CD4-positive, alpha-beta T cell (primary cell): ENCODE results near the gene PLCXD1. TPM values are rescaled to one million over a fixed set of nuclear protein-coding genes. Genes with fewer than 3 reads are reported as not detected.
"Not testable (repeated sequence)": the region's sequence is repeated elsewhere in the genome, so short reads cannot be mapped to it uniquely, and the experiment has no call there.

Experiments used
- ATAC-seq: fragments of 200-7000 bp; cut with Tn5 transposase; one replicate; pipeline ENCODE4 v1.10.0; 2022; ENCODE audit warnings: mild to moderate bottlenecking; ENCODE audit not compliant: poor library complexity
- CTCF ChIA-PET: fragments of 350-600 bp; sonication (Branson Sonifier 250); formaldehyde crosslinking; loops from one replicate; lab custom pipeline; 2021; ENCODE audit warnings: antibody characterized with exemption, inconsistent platforms; lab: Charles Lee
- POLR2A ChIA-PET: fragments of 350-600 bp; sonication (Branson Sonifier 250); formaldehyde crosslinking; loops from one replicate; lab custom pipeline; 2021; ENCODE audit warnings: antibody characterized with exemption, inconsistent platforms; lab: Charles Lee
- DNase-seq, 14 experiments: peaks; one replicate each; pipeline ENCODE4 v3.0.0-alpha.2; 2013 to 2020; ENCODE audit warnings: mixed read lengths in 2 of 14
- H3K27ac ChIP-seq, 2 donors: one replicate each; pipeline versions ENCODE4 v1.5.1 to v1.7.0; 2013; ENCODE audit warnings: low read length in 2 of 2, low read depth in 1 of 2, mild to moderate bottlenecking in 1 of 2
- H3K27me3 ChIP-seq, 2 experiments: 1 replicate in 1 of 2; 2 replicates in 1 of 2; pipeline versions ENCODE4 v1.6.1 to v1.7.0; 2013; ENCODE audit warnings: low read length in 2 of 2, control low read depth in 1 of 2, mild to moderate bottlenecking in 1 of 2, moderate library complexity in 1 of 2; ENCODE audit not compliant: insufficient read depth in 2 of 2, control insufficient read depth in 1 of 2
- H3K36me3 ChIP-seq: one replicate; pipeline ENCODE4 v1.6.1; 2013; ENCODE audit warnings: low read length, control low read depth; ENCODE audit not compliant: insufficient read depth
- H3K4me1 ChIP-seq: one replicate; pipeline ENCODE4 v1.6.1; 2013; ENCODE audit warnings: low read length, control low read depth; ENCODE audit not compliant: insufficient read depth
- H3K4me3 ChIP-seq: one replicate; pipeline ENCODE4 v1.5.1; 2013; ENCODE audit warnings: mild to moderate bottlenecking, low read length, moderate library complexity
- H3K9me3 ChIP-seq, 2 experiments: 1 replicate in 1 of 2; 2 replicates in 1 of 2; pipeline versions ENCODE4 v1.6.1 to v1.7.0; 2013; ENCODE audit warnings: low read length in 2 of 2, mild to moderate bottlenecking in 2 of 2, control low read depth in 1 of 2, moderate library complexity in 1 of 2; ENCODE audit not compliant: control insufficient read depth in 1 of 2, insufficient read depth in 1 of 2
- H3K27ac Mint-ChIP-seq: one replicate; pipeline ENCODE4 v1.8.0; 2020; ENCODE audit warnings: mixed read lengths
- H3K27me3 Mint-ChIP-seq: one replicate; pipeline ENCODE4 v1.8.0; 2021; ENCODE audit warnings: mixed read lengths
- H3K36me3 Mint-ChIP-seq: one replicate; pipeline ENCODE4 v1.8.0; 2021; ENCODE audit warnings: low read depth, mixed read lengths
- H3K4me1 Mint-ChIP-seq: one replicate; pipeline ENCODE4 v1.8.0; 2021; ENCODE audit warnings: low read depth, mixed read lengths
- H3K4me3 Mint-ChIP-seq: one replicate; pipeline ENCODE4 v1.8.0; 2020; ENCODE audit warnings: mild to moderate bottlenecking, mixed read lengths
- H3K9me3 Mint-ChIP-seq: one replicate; pipeline ENCODE4 v1.8.0; 2020; ENCODE audit warnings: mixed read lengths
- CTCF ChIP-seq: fragments of 200-600 bp; IDR thresholded peaks from one replicate; pipeline ENCODE4 v1.8.0; 2022; ENCODE audit warnings: antibody characterized with exemption, mild to moderate bottlenecking
- intact Hi-C, 2 experiments: fragments of 100-400 bp; cut with DNase I in 1 of 2; cut with micrococcal nuclease in 1 of 2; formaldehyde crosslinking; loops; one replicate each; pipeline versions ENCODE4 v1.15.1 to v1.9.0; 2023 to 2025; cut with DNase I, micrococcal nuclease
- total RNA-seq, 174 experiments: library from RNA in 2 of 174; stranded (reverse) in 2 of 174; gene quantifications; one replicate each; pipeline ENCODE4 v1.2.3 and lab custom pipeline; 2021 to 2026

PLCXD1 gene
- total RNA-seq, 2 experiments from 2014 or later, result 33.0 to 35.8 TPM

- H3K4me3 Mint-ChIP-seq, result peak overlapping the region; percentile 87
- peak overlapping the region; percentile 94 for H3K27ac Mint-ChIP-seq
- peaks cover 19% of the 10 kb centered on the region for H3K36me3 Mint-ChIP-seq
These were observed 38.5 kb downstream of the PLCXD1 start for GRCh38 chrX:319579-320125.

GRCh38 chrX:320126-320783 lies 39.1 kb downstream of the PLCXD1 start:
- DNase-seq (peak in 5 of 14 experiments; percentile 30 to 50 (median 39)), ATAC-seq (no peak)
- H3K27me3 ChIP-seq, result no peaks in the 10 kb centered on the region
- no peak for TF ChIP-seq CTCF
- H3K36me3 ChIP-seq, result peaks cover 14% of the 10 kb centered on the region
- H3K27me3 Mint-ChIP-seq, result peaks cover 4% of the 10 kb centered on the region
- peaks cover 57% of the 10 kb centered on the region for H3K4me1 ChIP-seq
- intact Hi-C loops, result loop anchor here (5.0 to 10.0 kb wide), 2 partner anchors 67 to 835 kb away; partner anchors contain the start of gene PPP2R3B (in 1 of the 2)
- H3K36me3 Mint-ChIP-seq, result peaks cover 19% of the 10 kb centered on the region
- H3K9me3 ChIP-seq, result peaks cover 0 to 10% of the 10 kb centered on the region in 2 experiments
- peak overlapping the region; percentile 85 for H3K27ac Mint-ChIP-seq
- peak overlapping the region; percentile 15 to 50 for H3K27ac ChIP-seq
- peak overlapping the region; percentile 97 for H3K4me3 ChIP-seq
- peak overlapping the region; percentile 87 for H3K4me3 Mint-ChIP-seq
- ChIA-PET CTCF (no interaction called here), POLR2A (no interaction called here)
- H3K9me3 Mint-ChIP-seq, result no peaks in the 10 kb centered on the region
- H3K4me1 Mint-ChIP-seq, result peaks cover 43% of the 10 kb centered on the region

More at GRCh38 chrX:319579-320125, 38.5 kb downstream of the PLCXD1 start:
- Mint-ChIP-seq H3K4me1 (peaks cover 39% of the 10 kb centered on the region), H3K27me3 (peaks cover 4% of the 10 kb centered on the region), H3K9me3 (no peaks in the 10 kb centered on the region)
- peaks cover 0 to 16% of the 10 kb centered on the region in 2 experiments for H3K9me3 ChIP-seq
- intact Hi-C loops, result loop anchor here (2.0 to 10.0 kb wide), 4 partner anchors 37 to 835 kb away; partner anchors contain the start of gene PPP2R3B (in 2 of the 2)
- ATAC-seq (no peak), DNase-seq (peak in 2 of 14 experiments; percentile 29 to 43)
- ChIA-PET POLR2A (no interaction called here), CTCF (no interaction called here)
- H3K27me3 ChIP-seq, result no peaks in the 10 kb centered on the region
- peaks cover 54% of the 10 kb centered on the region for H3K4me1 ChIP-seq
- peak overlapping the region; percentile 69 to 79 for H3K27ac ChIP-seq
- H3K4me3 ChIP-seq, result peak overlapping the region; percentile 97
- H3K36me3 ChIP-seq, result peaks cover 20% of the 10 kb centered on the region
- TF ChIP-seq CTCF, result no peak

- TF ChIP-seq CTCF, result peak; percentile 26
- peak overlapping the region; percentile 96 for H3K27ac Mint-ChIP-seq
- H3K4me1 Mint-ChIP-seq, result peaks cover 36% of the 10 kb centered on the region
- CTCF ChIA-PET, result no interaction called here
- peaks cover 4% of the 10 kb centered on the region for H3K27me3 Mint-ChIP-seq
- intact Hi-C loops, result loop anchor here (5.0 to 10.0 kb wide), 2 partner anchors 63 to 831 kb away; partner anchors contain the start of gene PPP2R3B (in 1 of the 2)
- H3K4me3 Mint-ChIP-seq, result peak overlapping the region; percentile 40
- no peaks in the 10 kb centered on the region for H3K27me3 ChIP-seq
- POLR2A ChIA-PET, result no interaction called here
- H3K4me3 ChIP-seq, result peak overlapping the region; percentile 48
- peak; percentile 14 for ATAC-seq
- no peaks in the 10 kb centered on the region for H3K9me3 ChIP-seq
- H3K36me3 ChIP-seq, result no peaks in the 10 kb centered on the region
- peak in 6 of 14 experiments; percentile 27 to 82 (median 48) for DNase-seq
- no peak overlapping the region for H3K27ac ChIP-seq
- no peaks in the 10 kb centered on the region for H3K9me3 Mint-ChIP-seq
- peaks cover 6% of the 10 kb centered on the region for H3K36me3 Mint-ChIP-seq
- H3K4me1 ChIP-seq, result peaks cover 42% of the 10 kb centered on the region
These were observed 42.8 kb downstream of the PLCXD1 start for GRCh38 chrX:323721-324628.

DNA sequence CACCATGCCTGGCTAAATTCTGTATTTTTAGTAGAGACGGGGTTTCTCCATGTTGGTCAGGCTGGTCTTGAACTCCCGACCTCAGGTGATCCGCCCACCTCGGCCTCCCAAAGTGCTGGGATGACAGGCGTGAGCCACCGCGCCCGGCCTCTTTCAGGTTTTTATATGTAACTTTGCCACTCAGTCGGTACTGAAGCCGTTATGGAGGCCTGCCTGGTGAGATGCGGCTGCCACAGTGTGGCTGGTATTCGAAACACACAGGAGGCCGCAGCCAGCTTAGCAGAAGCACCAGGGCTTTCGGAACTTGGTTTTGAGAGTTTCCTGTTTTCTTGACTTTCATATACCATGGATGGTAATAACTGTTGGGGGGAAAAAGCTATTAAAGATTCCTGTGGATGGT lies 43.5 kb downstream of the PLCXD1 start:
- DNase-seq, result peak in 4 of 14 experiments; percentile 22 to 60 (median 48)
- H3K36me3 Mint-ChIP-seq, H3K9me3 ChIP-seq, CTCF ChIA-PET, H3K36me3 ChIP-seq, H3K4me3 ChIP-seq, H3K9me3 Mint-ChIP-seq, H3K27ac Mint-ChIP-seq, POLR2A ChIA-PET, H3K27ac ChIP-seq, H3K27me3 Mint-ChIP-seq, H3K27me3 ChIP-seq, ATAC-seq: not testable (repeated sequence)
- peaks cover 37% of the 10 kb centered on the region for H3K4me1 ChIP-seq
- peak overlapping the region; percentile 51 for H3K4me3 Mint-ChIP-seq
- peaks cover 36% of the 10 kb centered on the region for H3K4me1 Mint-ChIP-seq
- intact Hi-C loops, result loop anchor here (5.0 to 10.0 kb wide), 2 partner anchors 63 to 830 kb away; partner anchors contain the start of gene PPP2R3B (in 1 of the 2)
